ENCODE results near the gene EVL. TPM values are rescaled to one million over a fixed set of nuclear protein-coding genes. Genes with fewer than 3 reads are reported as not detected.
"Not testable (repeated sequence)": the region's sequence is repeated elsewhere in the genome, so short reads cannot be mapped to it uniquely, and the experiment has no call there.

Gene EVL
- total RNA-seq, 1 donor from 2014 or later: 60.5 TPM

DNA sequence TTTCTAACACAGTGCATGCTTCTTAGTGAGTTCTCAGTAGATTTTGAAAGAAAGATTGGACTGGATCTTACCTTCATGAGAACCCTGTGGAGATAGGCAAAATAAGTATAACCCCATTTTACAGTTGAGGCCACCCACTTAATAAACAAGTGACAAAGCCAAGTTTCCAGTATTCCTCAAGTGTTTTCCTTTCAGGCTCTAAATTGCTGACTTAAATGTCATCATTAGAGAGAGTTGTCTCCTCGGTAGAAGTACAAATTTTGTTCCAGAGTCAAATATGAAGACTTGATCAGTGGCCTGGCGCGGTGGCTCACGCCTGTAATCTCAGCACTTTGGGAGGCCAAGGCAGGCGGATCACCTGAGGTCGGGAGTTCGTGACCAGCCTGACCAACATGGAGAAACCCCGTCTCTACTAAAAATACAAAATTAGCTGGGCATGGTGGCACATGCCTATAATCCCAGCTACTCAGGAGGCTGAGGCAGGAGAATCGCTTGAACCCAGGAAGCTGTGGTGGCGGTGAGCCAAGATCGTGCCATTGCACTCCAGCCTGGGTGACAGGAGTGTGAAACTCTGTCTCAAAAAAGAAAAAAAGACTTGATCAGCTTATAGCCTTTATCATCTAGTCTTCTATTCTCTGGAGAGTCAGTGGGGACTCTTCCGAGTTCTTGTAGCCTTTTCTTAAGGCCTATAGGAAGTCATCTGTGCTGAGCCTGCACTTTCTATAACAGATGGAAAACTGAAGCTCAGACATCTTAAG lies 708 bp upstream of the EVL start:
- DNase-seq (ENCODE audit: low spot score): not testable (repeated sequence)

DNA sequence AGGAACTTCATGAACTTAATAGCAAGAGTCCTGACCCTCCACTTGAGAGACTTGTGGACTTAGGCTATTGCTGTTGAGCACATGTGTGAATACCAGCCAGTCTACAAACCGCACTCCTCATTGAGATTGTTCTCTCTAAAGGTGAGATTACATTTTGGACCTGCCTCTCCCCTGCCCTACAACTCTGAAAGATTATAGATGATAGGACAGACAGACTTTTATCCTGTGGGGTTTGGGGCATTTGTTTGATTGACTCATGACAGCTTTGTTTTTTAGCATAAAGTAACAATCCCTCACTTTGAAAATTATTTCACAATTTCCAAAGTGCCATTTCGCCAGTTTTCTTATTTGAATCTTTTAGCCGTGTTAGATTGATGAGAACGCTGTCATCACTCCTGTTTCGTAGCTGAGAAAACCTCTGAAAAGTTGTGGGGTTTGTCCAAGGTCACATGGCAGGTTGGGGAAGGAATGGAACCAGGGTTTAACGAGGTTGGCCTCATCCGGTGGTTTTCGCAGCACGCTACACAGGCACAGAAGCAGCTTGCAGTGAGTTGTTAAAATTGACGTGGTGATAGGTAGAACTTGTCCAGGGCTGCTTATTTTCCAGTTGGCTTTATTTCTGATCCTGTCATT lies 836 bp downstream of the EVL start:
- no peak for DNase-seq (ENCODE audit: low spot score)

DNA sequence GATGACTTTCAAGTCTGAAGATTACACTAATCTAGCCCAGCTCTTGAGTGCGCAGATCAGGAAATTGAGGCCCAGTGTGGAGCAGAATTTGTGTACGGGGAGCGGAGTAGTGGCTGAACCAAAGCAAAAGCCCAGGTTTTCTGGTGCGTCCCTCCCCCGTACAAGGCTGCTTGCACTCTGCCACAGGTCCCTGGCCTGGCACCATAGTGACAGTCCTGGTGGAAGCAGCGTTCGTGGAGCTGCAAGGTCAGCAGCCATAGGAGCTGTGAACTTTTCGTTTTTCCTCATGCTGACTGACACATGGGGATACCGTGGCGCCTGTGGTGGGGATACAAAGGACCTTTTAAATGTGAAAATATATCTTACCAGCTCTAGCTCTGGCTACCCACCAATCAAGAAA lies 1.7 kb downstream of the EVL start:
- no peak for DNase-seq (ENCODE audit: low spot score)

DNA sequence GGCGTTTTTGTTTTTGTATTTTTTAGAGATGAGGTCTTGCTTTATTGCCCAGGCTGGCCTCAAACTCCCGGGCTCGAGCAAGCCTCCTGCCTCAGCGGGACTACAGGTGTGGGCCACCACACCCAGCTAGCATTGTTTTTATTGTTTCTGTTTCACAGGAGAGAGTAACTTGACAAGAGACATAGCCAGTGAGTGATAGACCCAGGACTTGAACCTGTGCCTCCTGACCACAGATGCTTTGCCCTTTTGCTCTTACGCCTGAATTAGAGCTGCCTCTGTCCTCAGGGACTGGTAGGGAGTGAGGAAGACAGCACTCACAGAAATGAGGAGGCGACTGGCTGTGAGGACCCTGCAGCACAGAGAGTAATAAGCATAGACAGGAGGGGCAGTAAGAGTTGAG lies 2.3 kb downstream of the EVL start:
- no peak for DNase-seq (ENCODE audit: low spot score)

DNA sequence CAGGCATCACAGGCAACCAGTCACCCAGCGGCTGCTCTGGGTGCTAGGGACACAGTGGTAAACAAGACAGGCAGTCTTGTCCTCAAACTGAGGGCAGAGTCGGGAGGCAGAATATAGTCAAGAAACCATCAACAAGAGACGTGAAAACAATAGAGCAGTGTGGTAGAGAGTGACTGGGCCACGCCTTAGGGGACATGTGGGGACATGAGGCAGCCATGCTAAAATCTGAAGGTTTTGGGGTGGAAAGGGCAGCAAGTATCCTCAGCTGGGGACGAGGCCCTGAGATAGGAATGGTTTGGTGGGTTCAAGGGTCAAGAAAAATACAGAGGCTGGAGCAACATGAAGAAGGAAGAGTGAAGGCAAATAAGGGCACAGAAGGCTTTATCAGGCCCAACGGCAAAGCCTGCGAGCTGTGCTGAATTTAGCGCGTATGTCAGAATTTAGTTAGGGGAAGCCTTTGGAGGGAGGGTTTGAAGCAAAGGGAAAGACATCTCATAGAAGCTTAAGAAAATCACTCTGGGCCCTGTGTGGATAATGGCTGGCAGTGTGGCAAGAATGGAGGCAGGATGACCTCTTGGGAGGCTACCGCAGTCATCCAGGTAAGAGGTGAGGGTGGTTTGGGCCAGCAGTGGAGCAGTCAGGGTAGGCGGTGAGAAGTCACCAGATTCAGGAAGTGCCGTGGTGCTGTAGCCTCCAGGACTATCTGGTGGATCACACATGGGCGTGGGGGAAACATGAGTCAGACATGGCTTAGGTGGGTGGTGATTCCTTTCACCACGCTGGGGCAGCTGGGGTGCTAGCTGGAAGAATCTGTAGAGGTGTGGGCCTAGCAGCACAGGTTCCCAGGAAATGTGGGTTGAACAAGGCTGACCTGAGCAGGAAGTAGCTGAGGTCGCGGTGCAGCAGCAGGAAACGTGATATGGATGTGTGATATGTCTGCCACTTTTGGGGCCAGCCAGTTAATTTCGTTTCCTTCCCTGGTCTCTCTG lies 3.0 kb downstream of the EVL start:
- no peak for DNase-seq (ENCODE audit: low spot score)

DNA sequence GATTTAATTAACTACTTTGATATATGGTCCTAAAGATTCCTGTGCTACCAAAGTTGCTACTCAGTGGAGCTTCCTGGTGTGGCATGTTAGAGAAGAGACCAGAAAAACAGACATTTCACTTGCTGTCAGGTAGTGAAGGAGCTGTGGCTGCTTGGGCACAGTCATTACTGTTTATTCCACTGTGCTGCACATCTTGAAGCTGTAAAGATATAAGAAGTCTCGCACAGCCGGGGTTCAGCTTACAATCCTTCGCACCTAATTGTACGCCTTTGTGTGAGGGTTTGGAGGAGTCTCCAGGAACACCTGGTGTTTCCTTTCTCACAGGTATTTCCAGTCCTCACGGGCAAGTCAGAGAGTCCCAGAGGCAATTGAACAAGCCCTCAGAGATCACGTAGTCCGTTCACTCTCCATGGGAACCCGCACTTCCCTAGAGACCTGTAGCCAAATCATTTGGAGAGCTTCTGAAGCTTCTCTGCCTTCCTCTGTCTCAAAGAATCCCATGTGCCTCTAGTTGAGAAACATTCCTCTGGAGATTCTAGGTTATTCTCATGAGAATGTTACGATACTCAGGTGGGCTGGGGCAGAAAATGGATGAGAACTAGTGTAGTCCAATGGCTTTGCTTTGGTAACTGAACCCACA lies 4.1 kb downstream of the EVL start:
- no peak for DNase-seq (ENCODE audit: low spot score)

DNA sequence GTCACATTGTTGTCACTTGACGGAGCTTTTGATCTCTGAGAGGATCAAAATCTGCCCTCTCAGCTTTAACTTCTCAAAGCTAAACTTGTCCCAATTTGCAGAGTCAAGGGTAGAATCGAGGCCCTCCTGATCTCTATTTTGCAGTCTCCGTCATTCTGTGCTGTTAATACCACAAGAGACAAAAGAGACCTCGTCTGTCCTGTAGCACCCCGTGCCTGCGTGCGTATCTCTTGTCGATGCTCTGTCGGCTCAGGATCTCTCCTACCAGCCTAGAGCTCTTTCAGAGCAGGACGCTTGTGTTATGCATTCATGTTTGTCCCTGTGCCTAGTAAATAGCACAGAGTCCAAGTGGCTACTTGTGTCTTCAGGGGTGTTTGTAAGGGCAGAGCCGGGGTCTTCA lies 5.1 kb downstream of the EVL start:
- DNase-seq (ENCODE audit: low spot score): no peak

DNA sequence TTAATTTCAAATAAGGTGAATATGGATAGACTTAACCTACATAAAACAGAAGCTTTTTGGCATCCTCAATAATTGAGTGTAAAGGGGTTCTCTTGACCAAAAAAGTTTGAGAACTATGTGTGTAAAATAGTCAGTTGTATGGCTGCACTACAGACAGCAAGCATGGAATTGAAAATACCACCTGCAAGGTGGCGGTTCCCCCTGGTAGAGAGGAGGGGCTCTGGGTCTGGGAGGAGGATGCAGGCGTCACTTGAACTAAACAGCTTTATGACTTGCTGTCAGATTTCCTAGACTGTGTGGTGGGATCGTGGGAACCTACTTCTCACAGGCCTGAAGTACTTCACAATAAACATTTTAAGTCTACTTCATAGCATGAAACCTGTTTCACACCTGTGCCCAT lies 6.3 kb downstream of the EVL start:
- DNase-seq (ENCODE audit: low spot score): no peak

DNA sequence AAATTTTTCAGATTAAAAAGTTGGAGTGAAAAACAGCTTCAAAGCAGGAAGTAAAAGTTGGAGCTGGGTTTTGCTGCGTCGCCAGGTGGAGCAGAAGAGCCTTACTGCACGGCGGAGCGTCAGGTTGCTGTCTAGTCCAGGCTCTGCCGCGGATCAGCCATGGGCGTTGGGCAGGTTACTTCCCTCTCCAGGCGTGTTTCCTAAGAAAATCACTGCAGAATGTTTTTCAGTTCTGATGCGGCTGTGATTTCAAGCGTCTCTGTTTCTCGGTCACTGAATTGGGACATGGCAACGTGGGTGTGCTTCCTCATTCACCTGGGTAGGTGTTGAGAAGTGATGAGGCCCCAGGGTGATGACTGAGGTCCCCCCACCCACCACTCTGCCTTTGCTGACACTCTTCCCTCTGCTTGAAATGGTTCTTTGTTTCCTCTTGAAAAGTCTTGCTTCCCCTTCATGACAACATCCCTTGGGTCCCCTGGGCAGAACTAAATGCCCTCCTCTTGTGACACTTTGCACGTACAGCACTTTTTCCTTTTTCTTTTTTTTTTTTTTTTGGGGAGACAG lies 7.6 kb downstream of the EVL start:
- DNase-seq (ENCODE audit: low spot score): no peak

DNA sequence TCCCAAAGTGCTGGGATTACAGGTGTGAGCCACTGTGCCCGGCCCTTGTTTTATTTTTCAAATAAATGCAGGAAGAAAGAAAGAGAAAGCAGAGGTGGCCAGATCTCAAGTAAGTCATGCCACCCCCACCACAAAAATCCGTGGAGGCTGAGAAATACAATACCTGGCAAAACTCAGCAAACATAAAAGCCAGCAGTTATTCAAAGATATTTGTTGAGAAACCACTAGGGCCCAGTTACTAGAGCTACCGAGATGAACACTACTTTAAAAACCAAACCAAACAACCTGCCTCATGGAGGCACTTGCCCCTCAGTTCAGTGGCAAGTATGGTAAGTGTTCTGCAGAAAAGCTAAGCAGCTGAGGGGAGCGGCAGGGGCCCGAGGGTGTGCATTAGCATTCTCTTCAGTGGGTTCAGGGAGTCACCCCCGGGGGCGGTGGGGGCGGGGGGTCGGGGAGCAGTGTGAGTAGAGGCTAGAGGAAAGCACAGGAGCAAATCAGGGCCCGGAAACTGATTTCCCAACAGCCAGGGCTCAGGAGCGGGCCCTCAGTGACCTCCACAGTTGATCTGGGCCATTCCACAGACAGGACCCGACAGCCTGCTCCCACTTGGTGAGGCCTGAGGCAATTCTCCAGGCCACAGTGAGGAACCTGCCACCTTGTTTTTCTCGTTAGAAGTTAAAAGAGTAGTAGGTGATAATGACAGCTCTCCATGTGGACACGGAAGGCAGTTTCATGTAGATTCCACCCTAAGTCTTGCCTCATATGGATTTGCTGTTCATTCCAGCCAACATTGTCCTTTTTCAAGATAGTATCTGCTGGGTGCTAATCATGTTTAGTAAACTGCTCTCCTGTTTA lies 8.6 kb downstream of the EVL start:
- DNase-seq (ENCODE audit: low spot score): no peak

DNA sequence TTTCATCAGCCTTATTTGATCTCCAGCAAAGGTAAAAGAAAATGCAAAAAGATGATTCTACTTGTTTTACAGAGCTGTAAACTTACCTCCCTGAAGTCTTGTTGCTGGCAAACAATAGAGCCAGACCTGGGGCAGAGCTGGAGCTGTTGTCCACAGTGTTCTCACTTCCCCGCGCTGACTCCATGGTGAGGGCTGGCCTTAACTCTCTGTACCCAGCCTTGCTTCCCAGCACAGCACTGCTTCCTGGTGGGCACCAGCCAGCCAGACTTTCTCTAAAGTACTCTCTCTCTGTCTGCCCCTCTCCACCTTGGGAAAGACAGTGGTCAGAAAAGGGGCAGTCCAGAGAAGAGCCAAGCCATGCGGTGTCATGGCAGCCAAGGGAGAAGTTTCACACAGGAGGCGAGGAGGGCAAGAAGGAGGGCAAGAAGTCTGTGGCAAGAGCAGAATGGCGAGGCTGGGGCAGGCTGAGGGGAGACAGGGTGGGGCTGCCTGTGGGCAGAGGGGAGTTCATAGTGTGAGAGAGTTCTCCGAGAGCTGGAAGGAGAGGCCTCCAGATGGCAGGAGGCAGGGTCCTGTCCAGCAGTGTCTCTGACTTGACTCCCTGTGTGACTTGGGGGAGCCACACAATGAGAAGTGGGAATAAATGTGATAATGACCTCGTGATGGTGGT lies 9.3 kb downstream of the EVL start:
- DNase-seq (ENCODE audit: low spot score): no peak

DNA sequence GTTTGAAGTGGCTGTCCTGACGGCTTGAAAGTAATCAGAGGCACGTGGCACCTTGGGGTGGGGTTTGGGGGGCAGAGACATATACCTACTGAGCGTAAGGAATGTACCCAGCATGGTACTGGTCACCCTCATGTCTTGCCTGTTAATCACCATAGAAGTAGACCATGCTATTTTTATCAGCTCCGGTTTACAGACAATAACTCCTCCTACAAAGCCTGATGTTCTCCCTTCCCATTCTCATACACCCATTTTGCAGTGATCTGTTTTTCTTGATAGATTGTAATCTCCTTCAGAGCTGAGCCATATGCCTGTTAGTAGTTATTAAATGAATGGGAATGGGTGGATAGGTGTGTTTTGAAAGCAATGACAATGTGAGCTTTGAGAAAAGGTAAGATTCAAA lies 10.5 kb downstream of the EVL start:
- DNase-seq (ENCODE audit: low spot score): no peak

DNA sequence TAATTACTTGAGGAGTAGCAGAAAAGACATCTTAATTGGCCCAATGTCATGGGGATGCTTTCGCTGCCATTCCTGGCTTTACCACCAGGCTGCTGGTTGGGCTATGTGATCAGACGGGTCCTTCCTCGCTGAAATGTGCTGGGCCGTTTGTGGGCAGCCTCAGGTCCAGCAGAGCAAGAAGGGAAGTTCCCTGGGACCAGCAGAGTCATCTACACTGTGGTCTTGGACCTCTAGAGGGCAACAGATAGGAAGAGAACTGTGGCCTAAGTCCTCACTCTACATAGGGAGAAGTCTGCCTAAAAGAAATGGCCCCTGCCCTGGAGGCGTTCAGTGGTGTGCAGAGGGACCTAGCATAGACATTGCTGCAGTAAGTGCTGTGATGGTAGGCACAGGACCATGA lies 10.9 kb downstream of the EVL start:
- no peak for DNase-seq (ENCODE audit: low spot score)

DNA sequence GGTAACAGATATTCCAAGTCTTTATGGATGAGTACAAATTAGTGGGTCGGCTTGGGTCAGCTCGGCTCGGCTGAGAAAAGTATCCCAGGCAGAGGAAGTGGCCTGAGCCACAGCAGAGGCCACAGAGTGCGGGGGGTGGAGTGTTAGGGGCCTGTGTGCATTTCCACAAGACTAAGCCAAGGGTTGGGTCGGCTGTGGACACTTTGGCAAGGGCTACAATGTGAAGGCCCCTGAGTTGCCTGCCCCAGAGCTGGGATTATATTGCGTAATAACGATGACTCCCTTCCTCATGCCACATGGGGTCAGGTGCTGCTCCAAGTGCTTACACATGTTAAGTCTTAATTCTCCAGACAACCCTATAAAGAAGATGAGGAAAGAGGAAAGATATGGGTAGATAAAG lies 11.4 kb downstream of the EVL start:
- DNase-seq (ENCODE audit: low spot score): no peak

DNA sequence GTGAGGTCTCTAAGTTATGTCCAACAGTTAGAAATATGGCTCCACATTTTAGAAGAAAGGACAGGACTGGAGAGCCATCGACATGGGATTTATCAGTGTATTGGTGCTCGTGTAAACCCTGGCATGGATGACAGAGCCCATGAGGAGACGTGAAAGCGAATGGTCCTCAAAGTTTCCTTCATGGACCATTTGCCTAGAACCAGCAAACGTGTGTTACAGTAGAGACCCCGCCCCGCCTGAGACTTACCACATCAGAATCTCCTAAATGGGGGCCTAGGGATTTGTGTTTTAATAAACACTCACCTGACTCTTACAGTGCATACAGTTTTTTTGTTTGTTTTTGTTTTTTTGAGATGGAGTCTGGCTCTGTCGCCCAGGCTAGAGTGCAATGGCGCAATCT lies 12.2 kb downstream of the EVL start:
- DNase-seq (ENCODE audit: low spot score): no peak

DNA sequence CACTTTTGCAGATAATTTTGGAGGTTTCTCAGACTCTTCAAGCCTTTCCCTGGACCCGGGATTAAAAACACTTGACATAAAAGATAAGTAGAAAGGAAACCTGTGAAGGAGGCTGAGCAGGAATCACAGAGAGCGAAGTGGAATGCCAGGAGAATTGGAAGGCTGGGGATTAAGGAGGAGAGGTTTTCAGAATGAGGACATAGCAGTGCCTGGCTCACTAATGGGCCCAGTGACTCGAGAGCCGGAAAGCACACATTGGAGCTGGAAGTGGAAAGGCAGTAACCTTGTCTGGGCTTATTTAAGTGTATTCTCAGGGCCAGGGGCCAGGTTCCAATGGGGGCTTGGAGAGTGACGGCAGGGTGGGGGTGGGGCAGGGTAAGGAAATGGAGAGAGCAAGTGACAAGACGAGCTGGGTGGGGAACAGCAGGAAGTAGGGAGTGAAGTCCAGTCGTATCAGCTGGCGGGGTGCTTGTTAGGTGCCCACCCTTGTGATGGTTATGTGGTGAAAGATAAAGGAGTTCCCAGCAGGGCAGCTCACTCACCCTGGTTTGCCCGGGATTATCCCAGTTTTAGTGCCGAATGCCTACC lies 13.1 kb downstream of the EVL start:
- DNase-seq (ENCODE audit: low spot score): no peak

DNA sequence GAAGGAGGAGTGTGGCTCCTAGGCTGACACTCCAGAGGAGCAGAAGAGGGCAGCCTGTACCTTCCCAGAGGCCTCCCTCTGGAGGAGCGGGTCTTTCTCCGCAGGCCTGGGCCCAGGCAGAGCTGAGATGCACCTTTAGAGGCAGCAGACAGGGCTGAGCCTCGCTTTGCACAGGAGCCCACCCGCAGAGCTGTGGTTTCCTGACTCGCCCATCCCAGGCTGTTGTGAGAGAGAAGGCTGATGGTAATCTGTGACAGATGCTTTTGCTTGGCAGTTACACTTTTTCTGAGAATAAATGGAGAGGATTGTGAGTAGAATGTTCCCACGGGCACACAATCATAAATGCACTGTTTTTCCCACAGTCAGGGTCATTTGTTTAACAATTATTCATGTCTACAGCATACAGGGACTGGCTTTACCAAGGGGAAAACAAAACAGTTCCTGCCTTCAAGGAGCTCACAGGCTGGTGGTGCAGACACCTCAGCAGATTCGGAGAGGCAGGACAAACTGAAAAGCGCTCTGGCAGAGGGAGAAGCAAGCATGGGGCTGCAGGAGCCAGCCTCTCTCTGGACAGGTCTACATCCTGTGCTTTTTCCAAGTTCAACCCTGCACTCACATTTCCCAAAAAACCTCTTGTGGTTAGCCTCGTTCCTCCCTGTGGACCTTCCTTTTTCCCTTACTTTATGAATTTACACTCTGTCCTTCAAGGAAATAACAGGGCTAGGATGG lies 13.9 kb downstream of the EVL start:
- no peak for DNase-seq (ENCODE audit: low spot score)

DNA sequence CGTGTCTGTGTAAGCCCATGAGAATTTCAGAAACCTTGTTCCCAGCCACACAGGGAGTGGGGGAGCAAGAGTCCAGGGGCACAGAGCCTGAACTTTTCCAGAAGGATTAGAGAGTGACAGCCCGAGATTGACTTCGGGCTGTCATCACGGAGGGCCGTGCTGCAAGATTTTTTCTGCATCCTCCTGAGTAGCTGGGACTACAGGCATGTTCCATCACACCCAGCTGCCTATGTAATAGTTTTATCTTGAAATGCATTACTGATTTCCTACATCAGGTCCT lies 14.4 kb downstream of the EVL start:
- no peak for DNase-seq (ENCODE audit: low spot score)

DNA sequence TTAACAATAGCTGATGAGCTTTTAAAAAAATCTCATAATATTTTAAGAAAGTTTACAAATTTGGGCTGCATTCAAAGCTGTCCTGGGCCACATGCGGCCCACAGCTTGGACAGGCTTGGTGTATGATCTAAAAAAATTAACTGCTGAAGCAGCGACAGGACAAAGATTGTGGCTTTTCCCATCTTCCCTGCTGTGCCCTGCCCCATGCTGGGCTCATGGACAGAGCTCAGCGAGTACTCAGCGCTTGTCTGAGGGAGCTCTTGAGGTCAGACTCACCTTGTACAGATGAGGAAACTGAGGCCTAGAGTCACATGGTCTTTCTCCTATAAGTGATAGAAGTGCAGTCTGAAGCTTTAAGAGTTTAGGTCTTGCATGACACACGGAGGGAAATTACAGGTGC lies 15.0 kb downstream of the EVL start:
- DNase-seq (ENCODE audit: low spot score): no peak
